Stimulated activated CD4-positive, alpha-beta T cell treated with anti-CD3 and anti-CD28 coated beads, Interleukin-4, amount 100 ng/mL, for 24 hours (primary cell): ENCODE results near the gene PUSL1.

Experiments used
- DNase-seq: peaks from one replicate; pipeline ENCODE4 v3.0.0-alpha.2; 2020

PUSL1 gene

GRCh38 chr1:1280782-1281481 is 27.5 kb upstream of the PUSL1 start:
- DNase-seq, result no peak

DNA sequence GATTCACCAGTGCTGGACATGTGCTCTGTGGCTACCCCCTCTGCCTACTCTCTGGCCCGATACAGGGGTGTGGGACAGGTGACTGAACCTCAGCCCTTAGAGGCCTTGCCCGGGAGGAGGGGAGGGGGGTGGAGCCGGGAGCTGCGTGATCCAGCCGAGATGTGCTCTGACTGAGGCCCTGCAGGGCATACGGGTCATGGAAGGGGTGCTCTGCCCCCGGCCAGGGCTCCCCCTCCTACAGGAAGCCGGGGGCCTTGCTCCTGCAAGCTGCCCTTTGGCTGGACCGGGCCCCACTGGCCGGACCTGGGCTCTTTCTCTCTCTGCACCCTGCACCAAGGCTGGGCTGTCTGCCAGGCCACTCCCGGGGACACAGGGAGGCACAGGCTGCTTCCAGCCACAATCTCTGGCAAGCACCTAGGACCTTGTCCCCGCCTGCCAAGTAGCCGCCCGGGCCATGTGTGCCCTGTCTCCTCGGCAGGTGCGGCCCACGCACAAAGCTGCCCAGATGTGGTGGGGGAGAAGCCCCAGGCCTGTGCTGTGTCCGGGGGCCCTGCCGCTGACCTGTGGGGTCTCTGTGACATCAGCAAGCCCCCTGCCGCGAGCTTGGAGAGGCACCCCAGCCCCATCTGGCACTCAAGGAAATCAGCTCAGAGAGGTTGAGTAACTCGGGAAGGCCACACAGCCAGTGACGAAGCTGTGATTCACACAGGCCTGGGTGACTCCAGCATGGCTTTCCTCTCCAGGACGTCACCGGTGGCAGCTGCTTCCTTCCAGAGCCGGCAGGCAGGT is 26.7 kb upstream of the PUSL1 start:
- DNase-seq, result no peak

- no peak for DNase-seq
Observed at GRCh38 chr1:1282998-1283397, 25.4 kb upstream of the PUSL1 start.

DNA sequence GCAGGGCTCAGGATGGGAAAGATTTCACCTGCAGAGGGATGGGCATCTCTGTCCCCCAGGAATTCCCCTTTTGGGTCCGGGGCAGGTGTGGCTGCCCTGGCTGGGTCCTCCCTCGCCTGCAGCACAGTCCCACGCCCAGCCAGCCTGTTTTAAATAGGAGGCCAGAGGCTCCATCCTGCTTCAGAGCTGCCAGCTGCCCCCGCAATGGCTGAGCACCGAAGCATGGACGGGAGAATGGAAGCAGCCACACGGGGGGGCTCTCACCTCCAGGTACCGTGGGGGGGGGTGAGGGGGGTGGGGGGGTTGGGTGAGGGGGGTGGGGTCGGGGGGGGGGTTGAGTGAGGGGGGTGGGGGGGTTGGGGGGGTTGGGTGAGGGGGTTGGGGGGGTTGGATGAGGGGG is 24.6 kb upstream of the PUSL1 start:
- no peak for DNase-seq

DNA sequence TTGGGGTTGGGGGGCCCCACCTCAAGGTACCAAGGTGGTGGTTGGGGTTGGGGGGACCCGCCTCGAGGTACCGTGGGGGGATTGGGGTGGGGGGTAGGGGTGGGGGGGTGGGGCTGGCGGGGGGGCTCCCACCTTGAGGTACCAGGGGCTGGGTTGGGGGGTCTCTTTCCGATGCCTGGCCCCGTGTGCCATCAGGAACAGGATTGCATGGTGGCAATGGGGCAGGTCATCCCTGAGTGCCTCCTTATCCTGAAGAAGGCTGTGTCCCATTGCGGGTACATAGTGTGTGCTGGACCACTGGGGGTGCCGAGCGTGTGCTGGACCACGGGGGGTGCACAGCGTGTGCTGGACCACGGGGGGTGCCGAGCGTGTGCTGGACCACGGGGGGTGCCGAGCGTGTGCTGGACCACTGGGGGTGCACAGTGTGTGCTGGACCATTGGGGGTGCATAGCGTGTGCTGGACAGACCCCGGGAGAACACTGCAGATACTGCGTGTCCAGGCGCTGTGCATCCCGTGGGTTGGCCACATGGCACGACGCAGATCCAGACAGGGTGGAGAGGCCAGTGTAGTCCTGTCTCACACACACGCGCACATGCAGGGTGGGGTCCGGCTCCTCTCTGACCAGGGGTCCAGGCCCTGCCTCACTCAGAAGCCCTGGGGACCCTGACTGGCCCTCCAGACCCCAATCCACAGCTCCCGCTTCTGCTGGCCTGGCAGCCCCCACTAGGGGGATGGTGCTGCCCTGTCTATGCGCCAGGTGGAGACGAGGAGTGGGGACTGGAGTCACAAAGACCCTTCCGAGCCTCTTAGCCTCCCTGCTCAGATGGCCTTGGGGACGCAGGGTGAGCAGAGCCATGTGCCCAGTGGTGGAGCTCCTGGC is 23.9 kb upstream of the PUSL1 start:
- DNase-seq, result no peak

- DNase-seq, result no peak
Observed at GRCh38 chr1:1285102-1285571, 23.3 kb upstream of the PUSL1 start.

DNA sequence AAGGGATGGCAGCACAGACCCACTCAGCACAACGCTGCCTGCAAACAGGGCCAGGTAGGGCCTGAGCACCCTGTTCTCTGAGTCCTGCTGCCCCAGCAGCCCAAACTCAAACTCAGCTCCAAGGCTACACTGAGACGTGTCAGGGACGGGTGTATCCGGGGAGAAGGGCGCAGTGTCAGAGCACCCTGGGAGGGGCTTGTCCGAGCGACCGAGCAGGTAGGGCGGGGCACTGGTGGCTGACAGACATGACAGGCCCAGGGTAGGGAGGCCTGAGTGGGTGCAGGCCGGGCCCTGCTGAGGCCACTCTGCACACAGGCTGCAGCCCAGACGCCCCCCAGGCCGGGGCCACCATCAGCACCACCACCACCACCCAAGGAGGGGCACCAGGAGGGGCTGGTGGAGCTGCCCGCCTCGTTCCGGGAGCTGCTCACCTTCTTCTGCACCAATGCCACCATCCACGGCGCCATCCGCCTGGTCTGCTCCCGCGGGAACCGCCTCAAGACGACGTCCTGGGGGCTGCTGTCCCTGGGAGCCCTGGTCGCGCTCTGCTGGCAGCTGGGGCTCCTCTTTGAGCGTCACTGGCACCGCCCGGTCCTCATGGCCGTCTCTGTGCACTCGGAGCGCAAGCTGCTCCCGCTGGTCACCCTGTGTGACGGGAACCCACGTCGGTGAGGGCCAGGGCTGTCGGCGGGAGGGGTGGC is 22.6 kb upstream of the PUSL1 start:
- no peak for DNase-seq

DNA sequence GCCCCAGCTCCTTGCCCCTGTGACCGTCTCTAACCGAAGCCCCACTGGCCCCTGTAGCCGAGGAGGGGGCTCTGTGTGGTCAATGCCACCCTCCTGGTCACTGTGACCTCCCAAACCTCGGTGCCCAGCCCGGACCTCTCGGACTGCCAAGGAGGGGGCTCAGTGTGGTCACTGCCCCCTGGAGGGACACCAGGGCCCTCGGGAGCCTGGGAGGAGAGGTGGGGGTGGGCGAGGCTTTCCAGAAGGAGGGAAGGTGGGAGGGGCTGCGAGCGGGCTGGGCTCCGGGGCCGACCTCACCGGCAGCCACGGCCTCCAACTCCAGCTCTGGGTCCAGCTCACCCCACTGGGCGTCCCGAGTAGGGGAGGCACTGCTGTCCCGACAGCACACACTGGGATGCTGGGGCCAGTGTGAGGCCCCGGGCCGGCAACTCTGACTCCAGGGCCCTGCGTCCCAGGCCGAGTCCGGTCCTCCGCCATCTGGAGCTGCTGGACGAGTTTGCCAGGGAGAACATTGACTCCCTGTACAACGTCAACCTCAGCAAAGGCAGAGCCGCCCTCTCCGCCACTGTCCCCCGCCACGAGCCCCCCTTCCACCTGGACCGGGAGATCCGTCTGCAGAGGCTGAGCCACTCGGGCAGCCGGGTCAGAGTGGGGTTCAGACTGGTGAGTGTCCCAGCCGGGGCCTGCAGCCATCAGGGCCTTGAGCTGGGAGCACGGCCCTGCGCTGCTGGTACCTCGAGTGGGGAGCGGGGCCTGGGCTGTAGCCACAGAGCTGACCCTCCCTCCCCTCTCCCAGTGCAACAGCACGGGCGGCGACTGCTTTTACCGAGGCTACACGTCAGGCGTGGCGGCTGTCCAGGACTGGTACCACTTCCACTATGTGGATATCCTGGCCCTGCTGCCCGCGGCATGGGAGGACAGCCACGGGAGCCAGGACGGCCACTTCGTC is 21.8 kb upstream of the PUSL1 start:
- no peak for DNase-seq

- DNase-seq, result no peak
Observed at GRCh38 chr1:1287288-1288110, 20.9 kb upstream of the PUSL1 start.

DNA sequence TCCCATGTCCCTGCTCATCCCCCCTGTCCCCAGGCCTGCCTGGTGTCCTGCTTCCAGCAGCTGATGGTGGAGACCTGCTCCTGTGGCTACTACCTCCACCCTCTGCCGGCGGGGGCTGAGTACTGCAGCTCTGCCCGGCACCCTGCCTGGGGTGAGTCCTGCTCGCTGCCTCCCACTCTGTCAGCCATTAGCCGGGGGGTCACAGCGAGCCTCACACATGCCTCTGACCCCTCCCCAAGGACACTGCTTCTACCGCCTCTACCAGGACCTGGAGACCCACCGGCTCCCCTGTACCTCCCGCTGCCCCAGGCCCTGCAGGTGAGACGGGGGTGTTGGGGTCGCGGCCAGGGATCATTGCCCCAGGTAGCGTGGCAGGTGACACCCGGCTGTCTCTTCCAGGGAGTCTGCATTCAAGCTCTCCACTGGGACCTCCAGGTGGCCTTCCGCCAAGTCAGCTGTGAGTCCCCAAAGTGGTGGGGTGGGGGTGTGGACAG is 18.1 kb upstream of the PUSL1 start:
- peak; percentile 70 for DNase-seq

DNA sequence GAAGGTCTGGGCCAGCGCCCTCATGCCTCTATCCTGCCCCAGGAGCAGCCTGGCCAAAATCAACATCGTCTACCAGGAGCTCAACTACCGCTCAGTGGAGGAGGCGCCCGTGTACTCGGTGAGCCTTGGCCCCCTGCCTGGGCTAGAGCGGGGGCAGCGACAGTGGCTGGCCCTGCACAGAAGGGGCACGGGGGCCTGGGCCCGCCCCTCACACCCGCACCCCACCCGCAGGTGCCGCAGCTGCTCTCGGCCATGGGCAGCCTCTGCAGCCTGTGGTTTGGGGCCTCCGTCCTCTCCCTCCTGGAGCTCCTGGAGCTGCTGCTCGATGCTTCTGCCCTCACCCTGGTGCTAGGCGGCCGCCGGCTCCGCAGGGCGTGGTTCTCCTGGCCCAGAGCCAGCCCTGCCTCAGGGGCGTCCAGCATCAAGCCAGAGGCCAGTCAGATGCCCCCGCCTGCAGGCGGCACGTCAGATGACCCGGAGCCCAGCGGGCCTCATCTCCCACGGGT is 17.3 kb upstream of the PUSL1 start:
- no peak for DNase-seq

GRCh38 chr1:1291548-1292441 is 16.6 kb upstream of the PUSL1 start:
- DNase-seq, result peak; percentile 68

- no peak for DNase-seq
Observed at GRCh38 chr1:1292442-1292779, 16.0 kb upstream of the PUSL1 start.

DNA sequence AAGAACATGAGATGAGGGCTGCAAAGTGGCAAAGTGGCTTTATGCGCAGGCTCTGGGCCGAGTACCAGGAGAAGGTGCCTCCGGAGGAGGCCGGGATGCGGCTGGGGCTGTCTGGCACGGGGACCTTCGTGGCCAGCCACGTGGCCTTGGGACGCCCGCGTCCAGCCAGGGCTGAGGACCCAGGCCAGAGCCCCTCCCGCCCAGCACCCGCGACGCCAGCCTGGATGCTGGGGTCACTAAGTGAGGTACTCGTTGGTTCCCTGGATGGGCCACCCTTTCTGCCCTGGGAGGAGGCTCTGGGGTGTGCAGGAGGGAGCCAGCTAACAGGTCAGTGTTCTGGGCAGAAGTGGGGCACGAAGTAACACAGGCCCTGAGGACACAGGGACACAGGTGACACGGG is 15.5 kb upstream of the PUSL1 start:
- DNase-seq, result no peak

DNA sequence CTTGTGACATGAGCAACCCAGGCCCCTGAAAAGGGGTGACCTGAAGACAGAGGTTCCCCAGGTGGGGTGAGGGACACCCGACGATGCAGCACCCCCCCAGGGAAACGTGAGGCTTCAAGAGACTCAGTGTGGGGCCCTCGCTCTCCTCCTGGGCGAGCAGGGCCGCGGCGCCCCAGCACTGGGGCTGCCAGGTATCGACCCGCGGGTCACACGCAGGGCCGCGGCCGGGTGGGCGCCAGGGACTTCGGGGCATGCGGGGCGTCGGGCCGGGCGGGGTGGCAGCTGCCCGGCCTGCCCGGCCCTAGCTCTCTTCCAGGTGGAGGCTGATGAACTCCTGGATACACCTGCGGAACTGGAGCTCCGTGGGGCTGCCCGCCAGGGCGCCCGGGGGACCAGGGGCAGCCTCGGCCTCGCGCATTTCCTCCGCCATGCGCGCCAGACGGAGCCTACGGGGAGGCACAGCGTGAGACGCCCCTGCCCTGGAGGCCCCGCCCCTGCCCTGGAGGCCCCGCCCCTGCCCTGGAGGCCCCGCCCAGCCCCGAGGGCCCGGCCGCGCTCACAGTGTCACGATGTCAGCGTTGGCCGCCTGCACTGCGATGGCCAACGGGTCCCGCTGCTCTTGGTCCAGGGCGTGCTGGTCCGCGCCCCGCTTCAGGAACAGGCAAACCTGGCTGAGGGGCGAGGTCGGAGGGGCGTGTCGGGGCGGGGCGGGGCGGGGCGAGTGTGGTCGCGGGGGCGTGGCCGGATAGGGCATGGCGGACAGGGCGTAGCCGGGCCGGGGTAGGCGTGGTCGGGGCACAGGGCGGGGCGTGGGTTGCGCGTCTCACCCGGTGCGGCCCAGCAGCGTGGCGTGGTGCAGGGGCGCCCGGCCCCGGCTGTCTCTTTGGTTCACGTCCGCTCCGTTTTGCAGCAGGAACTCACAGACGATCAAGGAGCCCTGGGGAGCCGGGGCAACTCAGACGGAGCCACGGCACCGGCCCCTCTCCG is 14.8 kb upstream of the PUSL1 start:
- DNase-seq, result no peak

GRCh38 chr1:1294250-1294890 is 14.0 kb upstream of the PUSL1 start:
- DNase-seq, result no peak

- no peak for DNase-seq
Observed at GRCh38 chr1:1295154-1295923, 13.1 kb upstream of the PUSL1 start.
